Spinal cord (tissue), 10 donors: ENCODE results near the gene JOSD2. TPM values are rescaled to one million over a fixed set of nuclear protein-coding genes. Genes with fewer than 3 reads are reported as not detected.

Experiments used
- DNase-seq, 6 donors: peaks; one replicate each; pipeline versions ENCODE4 v3.0.0 to v3.0.0-alpha.2; 2013 to 2015; ENCODE audit warnings: low spot score in 6 of 6, low read depth in 4 of 6
- H3K27ac ChIP-seq: one replicate; pipeline ENCODE4 v1.5.1; 2013; ENCODE audit warnings: low read depth, low read length, control low read depth
- H3K27me3 ChIP-seq: one replicate; pipeline ENCODE4 v1.6.1; 2013; ENCODE audit warnings: low read length; ENCODE audit not compliant: control insufficient read depth, insufficient read depth
- H3K36me3 ChIP-seq: one replicate; pipeline ENCODE4 v1.6.1; 2013; ENCODE audit warnings: low read length; ENCODE audit not compliant: control insufficient read depth, insufficient read depth
- H3K4me1 ChIP-seq: one replicate; pipeline ENCODE4 v1.6.1; 2013; ENCODE audit warnings: low read length; ENCODE audit not compliant: control insufficient read depth, insufficient read depth
- H3K4me3 ChIP-seq: one replicate; pipeline ENCODE4 v1.5.1; 2013; ENCODE audit warnings: low read depth, low read length, control low read depth
- H3K9me3 ChIP-seq: one replicate; pipeline ENCODE4 v1.6.1; 2013; ENCODE audit warnings: low read length; ENCODE audit not compliant: control insufficient read depth, insufficient read depth
- WGBS: methylation state at CpG from one replicate; pipeline ENCODE4 v1.1.5; 2013; ENCODE audit warnings: missing lambda C conversion rate; ENCODE audit not compliant: insufficient coverage; 5-methylcytosine and 5-hydroxymethylcytosine counted together
- polyA plus RNA-seq, 2 donors: library from polyadenylated mRNA; unstranded; fragments of 120-200 nt; gene quantifications; one replicate each; pipeline ENCODE4 v1.2.1, GENCODE V29; 2013; ENCODE audit not compliant: insufficient read length in 2 of 2
- total RNA-seq, 2 donors: library from RNA; depleted of rRNA in 1 of 2; stranded (reverse); fragments of 120-200 nt in 1 of 2; fragments of >200 nt in 1 of 2; gene quantifications; one replicate each; pipeline versions ENCODE4 v1.2.3 to v1.2.4, GENCODE V29; 2013 to 2014
- donor health status: healthy.

Gene JOSD2
- total and polyA plus RNA-seq, 4 donors = 9.3 to 29.8 (median 23.8) TPM

- no peak overlapping the region for H3K4me3 ChIP-seq
- H3K36me3 ChIP-seq = peaks cover 74% of the 10 kb centered on the region
- no peaks in the 10 kb centered on the region for H3K9me3 ChIP-seq
- WGBS = 94% methylated on average over 30 of the region's 37 CpGs
- H3K27me3 ChIP-seq = no peaks in the 10 kb centered on the region
- no peak overlapping the region for H3K27ac ChIP-seq
- peaks cover 26% of the 10 kb centered on the region for H3K4me1 ChIP-seq
- no peak for DNase-seq
Measured at GRCh38 chr19:50480281-50481111, 30.5 kb downstream of the JOSD2 start.

GRCh38 chr19:50479761-50480251, 31.2 kb downstream of the JOSD2 start:
- H3K27ac ChIP-seq = no peak overlapping the region
- no peaks in the 10 kb centered on the region for H3K27me3 ChIP-seq
- no peaks in the 10 kb centered on the region for H3K9me3 ChIP-seq
- no peak overlapping the region for H3K4me3 ChIP-seq
- H3K4me1 ChIP-seq = peaks cover 26% of the 10 kb centered on the region
- H3K36me3 ChIP-seq = peaks cover 69% of the 10 kb centered on the region
- no peak for DNase-seq
- 96% methylated on average over 13 of the region's 16 CpGs for WGBS

GRCh38 chr19:50478901-50479715, 31.9 kb downstream of the JOSD2 start:
- DNase-seq = no peak
- peaks cover 65% of the 10 kb centered on the region for H3K36me3 ChIP-seq
- H3K27me3 ChIP-seq = no peaks in the 10 kb centered on the region
- WGBS = 84% methylated on average over 11 of the region's 19 CpGs
- no peak overlapping the region for H3K27ac ChIP-seq
- peaks cover 26% of the 10 kb centered on the region for H3K4me1 ChIP-seq
- H3K4me3 ChIP-seq = no peak overlapping the region
- no peaks in the 10 kb centered on the region for H3K9me3 ChIP-seq

GRCh38 chr19:50477751-50478515, 33.1 kb downstream of the JOSD2 start:
- Histone ChIP-seq H3K4me3 (peak overlapping the region; percentile 98), H3K27ac (no peak overlapping the region), H3K4me1 (peaks cover 26% of the 10 kb centered on the region), H3K27me3 (no peaks in the 10 kb centered on the region), H3K9me3 (no peaks in the 10 kb centered on the region), H3K36me3 (peaks cover 54% of the 10 kb centered on the region)
- no peak for DNase-seq
- WGBS = 96% methylated on average over 11 of the region's 17 CpGs

- Histone ChIP-seq H3K9me3 (no peaks in the 10 kb centered on the region), H3K27me3 (no peaks in the 10 kb centered on the region), H3K36me3 (peaks cover 44% of the 10 kb centered on the region), H3K4me1 (peaks cover 26% of the 10 kb centered on the region), H3K4me3 (peak overlapping the region; percentile 98), H3K27ac (peak overlapping the region; percentile 90)
- WGBS = 0% methylated on average over 9 of the region's 20 CpGs
- no peak for DNase-seq
Measured at GRCh38 chr19:50476907-50477238, 34.1 kb downstream of the JOSD2 start.

GRCh38 chr19:50476224-50476906, 34.6 kb downstream of the JOSD2 start, which contains the start of the genes EMC10 and GARIN5A:
EMC10 (plus strand) TSS chr19:50476507; CDS start chr19:50476545, 38 bp downstream.
GARIN5A (minus strand) TSS chr19:50476848; CDS start chr19:50476388, 460 bp downstream.
- under 1% methylated on average over 56 of the region's 58 CpGs for WGBS
- no peaks in the 10 kb centered on the region for H3K27me3 ChIP-seq
- H3K9me3 ChIP-seq = no peaks in the 10 kb centered on the region
- H3K27ac ChIP-seq = peak within 1 kb of the TSS; percentile 90
- peak; percentile 81 to 98 (median 88) for DNase-seq
- peak within 1 kb of the TSS; percentile 98 for H3K4me3 ChIP-seq
- peaks cover 39% of the 10 kb centered on the region for H3K36me3 ChIP-seq
- H3K4me1 ChIP-seq = peaks cover 26% of the 10 kb centered on the region

GRCh38 chr19:50475736-50476223, 35.2 kb downstream of the JOSD2 start:
- Histone ChIP-seq H3K9me3 (no peaks in the 10 kb centered on the region), H3K36me3 (peaks cover 33% of the 10 kb centered on the region), H3K4me3 (peak overlapping the region; percentile 98), H3K4me1 (peaks cover 26% of the 10 kb centered on the region), H3K27me3 (no peaks in the 10 kb centered on the region), H3K27ac (peak overlapping the region; percentile 71)
- 66% methylated on average over 28 of the region's 29 CpGs for WGBS
- no peak for DNase-seq

GRCh38 chr19:50475101-50475568, 35.9 kb downstream of the JOSD2 start:
- H3K27ac ChIP-seq = no peak overlapping the region
- 86% methylated on average over 11 of the region's 12 CpGs for WGBS

More at GRCh38 chr19:50475101-50475568, 35.9 kb downstream of the JOSD2 start:
- Histone ChIP-seq H3K36me3 (peaks cover 26% of the 10 kb centered on the region), H3K27me3 (no peaks in the 10 kb centered on the region), H3K4me1 (peaks cover 26% of the 10 kb centered on the region), H3K9me3 (no peaks in the 10 kb centered on the region), H3K4me3 (no peak overlapping the region)
- no peak for DNase-seq
